Measurements from ENCODE around the gene ALDH9A1.

- TF ChIP-seq CTCF (IDR thresholded peaks at IDR 0.05; ENCODE audit: low read depth, low read length, poor library complexity, severe bottlenecking) (no peak), EZH2phosphoT487 (IDR thresholded peaks at IDR 0.05; ENCODE audit: borderline replicate concordance, low read length) (no peak)
These were observed 65.9 kb downstream of the ALDH9A1 start for GRCh38 chr1:165632491-165632890.

All from DOHH2 (cell line).